ENCODE measurements around the gene MUSTN1.

MUSTN1 gene

GRCh38 chr3:52809662-52810377 lies 25.0 kb downstream of the MUSTN1 start:
- no peak for DNase-seq (ENCODE audit: extremely low read depth in 1 of 2, low read depth in 1 of 2)

DNA sequence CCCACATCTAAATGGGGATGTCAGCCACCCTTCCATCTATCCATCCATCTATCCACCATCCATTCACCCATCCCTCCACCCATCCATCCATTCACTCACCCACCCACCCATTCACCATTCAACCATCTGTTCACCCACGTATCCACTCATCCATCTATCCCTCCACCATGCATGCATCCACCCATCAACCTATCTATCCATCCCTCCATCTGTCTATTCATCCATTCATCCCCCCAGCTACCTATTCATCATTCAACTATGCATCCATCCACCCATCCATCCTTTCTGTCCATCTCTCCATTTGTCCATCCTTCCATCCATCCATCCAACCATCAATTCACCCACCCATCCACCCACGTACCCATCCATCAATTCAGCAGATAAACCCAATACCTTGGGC lies 25.7 kb downstream of the MUSTN1 start:
- no peak for DNase-seq (ENCODE audit: extremely low read depth in 1 of 2, low read depth in 1 of 2)

DNA sequence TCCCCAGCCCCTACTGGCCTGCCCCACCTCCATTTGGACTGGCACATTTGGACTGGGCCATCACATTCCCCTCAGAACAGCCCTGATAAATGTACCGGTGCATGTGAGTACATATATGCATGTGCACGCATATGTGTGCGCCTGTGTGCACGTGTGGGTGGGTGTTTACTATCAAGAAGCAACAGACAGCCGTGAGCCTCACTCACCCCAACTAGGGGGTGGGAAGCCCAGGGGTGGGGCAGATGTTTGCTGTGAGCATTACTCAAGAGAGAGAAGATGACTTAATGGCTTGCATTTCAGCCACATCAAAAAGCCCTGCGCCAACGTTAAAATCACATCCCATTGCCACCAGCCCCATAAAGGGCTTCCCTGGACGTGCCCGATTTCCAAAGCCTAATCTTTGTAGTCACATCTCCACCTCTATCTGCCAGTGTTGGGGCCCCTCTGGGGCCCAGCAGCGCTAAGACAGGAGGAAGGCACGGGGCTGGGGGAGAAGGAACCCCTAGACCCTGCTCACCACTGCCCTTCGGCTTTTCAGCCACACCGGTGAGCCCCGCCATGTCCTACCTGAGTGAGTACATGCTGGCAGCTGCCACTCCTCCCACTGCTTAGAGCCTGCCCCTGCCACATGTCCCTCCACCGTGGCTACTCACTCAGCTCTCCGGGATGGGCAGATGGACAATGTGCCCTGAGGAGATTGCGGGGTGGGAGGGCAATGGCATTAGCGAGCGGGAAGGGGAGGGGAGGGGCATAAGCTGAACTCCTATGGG lies 29.4 kb downstream of the MUSTN1 start:
- DNase-seq (ENCODE audit: extremely low read depth in 1 of 2, low read depth in 1 of 2), result no peak

GRCh38 chr3:52801839-52802238 lies 33.0 kb downstream of the MUSTN1 start:
- DNase-seq (ENCODE audit: extremely low read depth in 1 of 2, low read depth in 1 of 2), result no peak

GRCh38 chr3:52800079-52800478 lies 34.7 kb downstream of the MUSTN1 start:
- DNase-seq (ENCODE audit: extremely low read depth in 1 of 2, low read depth in 1 of 2), result no peak

- DNase-seq (ENCODE audit: extremely low read depth in 1 of 2, low read depth in 1 of 2), result no peak
Observed at GRCh38 chr3:52798978-52799476, 35.8 kb downstream of the MUSTN1 start.

DNA sequence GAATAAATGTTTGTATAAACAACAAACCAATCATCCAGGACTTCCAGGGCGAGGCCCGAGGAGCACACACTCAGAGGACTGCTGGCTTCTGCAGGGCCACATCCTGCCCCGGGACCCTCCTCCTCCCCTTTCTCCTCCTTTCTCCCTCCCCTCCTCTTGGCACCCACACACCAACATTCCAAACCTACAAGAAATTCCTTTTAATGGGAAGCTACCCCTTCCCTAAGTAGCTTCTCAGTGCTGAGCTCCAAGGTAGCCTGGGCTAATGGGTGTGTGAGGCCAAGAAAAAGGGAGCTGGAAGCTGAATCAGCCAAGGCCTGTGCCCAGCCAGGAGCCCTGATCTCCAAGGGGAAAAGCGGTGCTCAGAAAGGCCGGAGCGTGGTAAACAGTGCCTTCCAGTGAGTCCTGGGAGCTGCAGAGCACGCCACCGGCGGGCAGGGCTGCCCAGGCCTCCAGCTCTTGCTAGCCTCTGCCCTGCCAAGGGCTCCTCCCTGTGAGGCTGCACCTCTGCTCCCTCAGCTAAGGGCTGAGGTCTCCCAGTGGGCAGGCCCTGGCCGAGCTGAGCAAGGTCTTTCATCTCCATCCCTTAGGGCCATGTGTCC lies 36.3 kb downstream of the MUSTN1 start:
- no peak for DNase-seq (ENCODE audit: extremely low read depth in 1 of 2, low read depth in 1 of 2)

DNA sequence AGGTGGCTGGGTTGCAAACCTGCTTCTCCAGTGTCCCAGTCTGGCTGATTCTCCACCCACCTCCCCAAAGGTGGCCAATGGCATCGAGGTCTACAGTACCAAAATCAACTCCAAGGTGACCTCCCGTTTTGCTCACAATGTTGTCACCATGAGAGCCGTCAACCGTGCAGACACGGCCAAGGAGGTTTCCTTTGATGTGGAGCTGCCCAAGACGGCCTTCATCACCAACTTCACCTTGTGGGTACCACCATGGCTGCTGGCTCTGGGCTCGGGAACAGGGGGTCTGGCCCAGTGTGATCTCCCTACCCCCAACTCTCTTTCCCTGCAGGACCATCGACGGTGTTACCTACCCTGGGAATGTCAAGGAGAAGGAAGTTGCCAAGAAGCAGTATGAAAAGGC lies 38.4 kb downstream of the MUSTN1 start:
- no peak for DNase-seq (ENCODE audit: extremely low read depth in 1 of 2, low read depth in 1 of 2)

- no peak for DNase-seq (ENCODE audit: extremely low read depth in 1 of 2, low read depth in 1 of 2)
Observed at GRCh38 chr3:52795298-52795900, 39.4 kb downstream of the MUSTN1 start.

DNA sequence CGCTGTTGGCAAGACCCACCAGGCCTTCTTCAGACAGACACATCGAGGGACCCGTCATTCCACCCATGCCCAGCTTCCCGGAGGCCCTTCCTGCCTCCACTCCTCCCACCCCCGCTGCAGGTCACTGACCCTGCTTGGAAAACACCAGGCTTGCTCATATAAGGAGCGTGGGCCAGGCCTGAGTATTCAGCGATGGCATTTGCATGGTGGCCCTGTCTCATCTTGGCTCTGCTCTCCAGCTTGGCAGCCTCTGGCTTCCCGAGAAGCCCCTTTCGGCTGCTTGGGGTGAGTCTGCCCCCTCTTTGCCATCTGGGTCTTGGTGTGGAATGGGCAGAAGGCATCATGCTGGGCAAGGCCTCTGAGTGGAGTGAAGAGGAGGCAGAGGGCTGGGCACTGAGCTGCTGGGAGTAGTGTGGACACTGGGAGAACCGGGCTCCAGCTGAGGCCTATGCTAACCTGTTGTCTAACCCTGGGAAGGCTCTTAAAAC lies 40.2 kb downstream of the MUSTN1 start, which contains the start of gene ITIH3:
ITIH3 (plus strand) TSS at position 185 of the 488 bp plus-strand sequence; CDS start at position 193, 8 bp downstream.
- no peak for DNase-seq (ENCODE audit: extremely low read depth in 1 of 2, low read depth in 1 of 2)

DNA sequence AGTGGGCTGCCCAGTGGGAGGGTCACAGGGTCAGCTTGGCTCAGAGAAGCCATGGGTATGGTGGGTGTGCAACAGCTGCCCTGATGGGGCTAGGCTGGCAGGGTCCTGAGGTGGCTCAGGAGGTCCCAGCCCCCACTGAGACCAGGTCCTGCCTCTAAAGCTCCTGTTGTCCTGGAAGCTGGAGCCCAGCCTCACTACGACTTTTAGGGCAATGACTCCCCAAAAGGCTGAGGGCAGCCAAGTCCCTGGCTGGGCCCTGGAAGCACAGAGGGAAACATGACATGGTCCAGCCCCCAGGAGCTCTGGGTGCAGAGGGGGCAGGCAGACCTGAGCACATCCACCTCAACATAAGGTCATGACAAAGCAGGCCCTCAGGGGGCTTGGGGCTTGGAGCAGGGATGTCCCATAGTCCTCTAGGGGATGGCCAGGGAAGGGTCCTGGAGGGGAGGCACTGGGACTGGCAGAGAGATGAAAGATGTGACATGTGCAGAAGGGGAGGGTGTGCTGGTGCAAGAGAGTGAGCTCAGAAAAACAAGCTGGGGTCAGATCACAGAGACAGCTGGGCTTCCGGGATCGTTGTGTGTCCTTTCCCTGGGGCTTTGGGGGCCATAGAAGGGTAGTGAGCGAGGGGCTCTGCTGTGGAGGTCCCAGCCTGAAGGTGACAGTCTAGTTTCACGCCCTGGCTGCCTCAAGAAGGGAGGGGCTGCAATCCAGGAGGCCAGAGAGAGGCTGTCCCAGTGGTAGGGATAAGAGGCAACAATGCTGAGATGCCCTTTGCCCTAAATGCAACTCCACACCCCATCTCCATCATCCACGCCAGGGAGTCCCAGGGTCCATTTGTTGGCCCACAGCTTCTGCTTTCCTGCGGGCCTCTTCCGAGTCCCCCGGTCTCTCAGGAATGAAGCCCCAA lies 40.9 kb downstream of the MUSTN1 start:
- DNase-seq (ENCODE audit: extremely low read depth in 1 of 2, low read depth in 1 of 2), result no peak

- no peak for DNase-seq (ENCODE audit: extremely low read depth in 1 of 2, low read depth in 1 of 2)
Observed at GRCh38 chr3:52792961-52793695, 41.7 kb downstream of the MUSTN1 start.

DNA sequence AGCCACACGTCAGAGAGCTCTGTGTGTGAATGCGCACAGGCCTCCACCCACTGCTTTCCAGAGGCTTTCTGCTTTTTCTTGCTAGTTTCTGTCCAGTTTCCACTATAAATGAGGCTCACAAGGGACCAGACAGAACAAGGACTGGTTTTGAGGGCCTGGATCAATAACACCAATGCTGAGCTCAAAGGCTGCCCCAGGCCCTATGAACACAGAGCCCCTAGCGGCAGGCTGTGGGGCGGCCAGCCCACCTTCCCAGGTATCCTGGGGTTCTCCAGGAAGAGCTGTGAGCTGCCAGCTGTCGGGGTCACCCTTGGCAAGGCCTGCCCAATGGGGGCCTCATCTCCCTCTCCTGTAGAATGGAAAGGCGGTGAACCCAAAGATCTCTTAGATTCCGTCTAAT lies 42.4 kb downstream of the MUSTN1 start:
- no peak for DNase-seq (ENCODE audit: extremely low read depth in 1 of 2, low read depth in 1 of 2)

GRCh38 chr3:52791928-52792327 lies 42.9 kb downstream of the MUSTN1 start:
- no peak for DNase-seq (ENCODE audit: extremely low read depth in 1 of 2, low read depth in 1 of 2)

- no peak for DNase-seq (ENCODE audit: extremely low read depth in 1 of 2, low read depth in 1 of 2)
Observed at GRCh38 chr3:52791366-52791765, 43.5 kb downstream of the MUSTN1 start.

- no peak for DNase-seq (ENCODE audit: extremely low read depth in 1 of 2, low read depth in 1 of 2)
Observed at GRCh38 chr3:52790741-52791140, 44.1 kb downstream of the MUSTN1 start.

GRCh38 chr3:52790337-52790736 lies 44.5 kb downstream of the MUSTN1 start:
- no peak for DNase-seq (ENCODE audit: extremely low read depth in 1 of 2, low read depth in 1 of 2)

DNA sequence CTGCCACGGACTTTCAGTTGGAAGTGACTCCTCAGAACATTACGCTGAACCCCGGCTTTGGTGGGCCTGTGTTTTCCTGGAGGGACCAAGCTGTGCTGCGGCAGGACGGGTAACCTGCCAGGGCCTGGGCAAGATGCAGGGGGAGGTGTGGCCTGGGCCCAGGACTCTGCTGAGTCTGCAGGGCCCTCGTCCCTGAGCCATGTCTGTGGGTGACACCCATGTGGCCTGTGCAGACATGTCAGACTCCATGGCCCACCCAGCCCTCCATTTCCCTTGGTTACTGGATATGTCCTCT lies 45.1 kb downstream of the MUSTN1 start:
- no peak for DNase-seq (ENCODE audit: extremely low read depth in 1 of 2, low read depth in 1 of 2)

DNA sequence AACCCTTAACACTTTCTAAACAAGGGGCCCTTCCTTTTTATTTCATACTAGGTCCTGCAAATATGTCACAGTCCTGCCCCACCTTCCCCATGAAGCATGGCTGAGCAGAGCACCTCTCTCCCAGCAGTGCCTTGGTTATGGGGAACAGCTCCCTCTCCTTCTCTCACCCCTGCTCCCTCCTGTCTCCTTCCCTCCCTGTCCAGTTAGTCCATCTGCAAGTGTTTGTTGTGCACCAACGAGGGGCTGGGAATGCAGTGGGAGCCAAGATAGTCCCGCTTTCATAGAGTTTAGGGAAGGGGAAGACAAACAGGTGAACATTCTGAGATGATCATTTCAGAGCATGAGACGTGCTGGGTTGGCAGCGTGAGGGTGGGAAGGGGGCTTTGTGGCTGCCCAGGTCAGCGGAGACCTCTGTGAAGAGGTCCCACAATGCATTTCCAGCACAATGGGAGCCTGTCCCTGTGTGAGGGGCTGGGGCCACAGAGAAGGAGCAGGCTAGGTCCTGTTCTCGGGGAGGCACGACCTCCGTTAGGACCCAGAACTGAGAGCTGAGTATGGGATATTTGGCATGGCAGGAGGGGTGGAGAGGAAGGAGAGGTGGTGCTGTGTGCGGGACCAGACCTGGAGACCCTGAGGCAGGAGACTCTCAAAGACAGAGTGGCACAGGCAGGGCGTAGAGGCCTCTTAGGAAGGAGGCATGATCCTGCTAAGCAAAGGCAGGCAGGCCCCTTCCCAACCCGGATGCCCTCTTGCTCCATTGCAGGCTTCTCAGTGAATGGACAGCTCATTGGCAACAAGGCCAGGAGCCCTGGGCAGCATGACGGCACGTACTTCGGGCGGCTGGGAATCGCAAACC lies 45.7 kb downstream of the MUSTN1 start:
- no peak for DNase-seq (ENCODE audit: extremely low read depth in 1 of 2, low read depth in 1 of 2)
